ENCODE results near the gene CASTOR2. TPM values are rescaled to one million over a fixed set of nuclear protein-coding genes. Genes with fewer than 3 reads are reported as not detected.

CASTOR2 gene
- 12.3 and 12.9 TPM in 2 replicates for total RNA-seq

DNA sequence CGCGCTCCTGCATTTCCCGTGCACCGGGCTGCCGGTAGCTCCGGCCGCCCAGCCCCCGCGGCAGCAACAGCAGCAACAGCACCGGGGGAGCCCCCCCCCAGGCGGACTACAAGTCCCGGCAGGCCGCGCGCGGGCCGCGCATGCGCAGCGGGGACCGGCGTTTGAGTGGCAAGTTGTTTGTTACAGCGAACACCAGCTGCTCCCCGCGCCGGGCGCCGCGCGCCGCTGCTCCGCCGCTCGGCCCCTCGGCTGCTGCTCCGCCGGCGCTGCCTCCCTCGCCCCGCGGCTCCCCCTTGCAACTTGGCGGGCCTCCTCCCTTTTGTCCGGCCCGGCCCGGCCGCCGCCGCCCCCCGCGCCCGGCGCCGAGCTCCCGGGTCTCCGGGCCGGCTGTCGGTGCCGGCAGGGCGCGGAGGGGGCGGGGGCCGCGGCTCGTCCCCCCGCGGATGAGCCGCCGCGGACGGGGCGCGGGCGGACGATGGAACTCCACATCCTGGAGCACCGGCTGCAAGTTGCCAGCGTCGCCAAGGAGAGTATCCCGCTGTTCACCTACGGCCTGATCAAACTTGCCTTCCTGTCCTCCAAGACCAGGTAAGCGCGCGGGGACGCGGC lies at the start of gene CASTOR2:
CASTOR2 (plus strand) TSS at position 195 of the 609 bp plus-strand sequence; CDS start at position 476, 281 bp downstream.

Other genes with a start within 250 kb of the CASTOR2 start
- not detected in 2 replicates for gene NCF1, start 190.7 kb upstream of the CASTOR2 start, total RNA-seq
- gene GTF2IRD2, start 113.1 kb upstream of the CASTOR2 start, total RNA-seq, result 10.3 and 20.5 TPM in 2 replicates
- 45.5 and 55.2 TPM in 2 replicates for gene RCC1L, start 109.1 kb downstream of the CASTOR2 start, total RNA-seq
- gene GTF2IRD2B, start 127.9 kb downstream of the CASTOR2 start, total RNA-seq, result 10.9 and 16.7 TPM in 2 replicates

Measured in epithelial cell of alveolus of lung (primary cell).